CD4-positive, alpha-beta T cell (primary cell): Measurements from ENCODE around the gene REPS2. TPM values are rescaled to one million over a fixed set of nuclear protein-coding genes. Genes with fewer than 3 reads are reported as not detected.

Source experiments
- ATAC-seq: fragments of 200-7000 bp; cut with Tn5 transposase; one replicate; pipeline ENCODE4 v1.10.0; 2022; ENCODE audit warnings: mild to moderate bottlenecking; ENCODE audit not compliant: poor library complexity
- CTCF ChIA-PET: fragments of 350-600 bp; sonication (Branson Sonifier 250); formaldehyde crosslinking; loops from one replicate; lab custom pipeline; 2021; ENCODE audit warnings: antibody characterized with exemption, inconsistent platforms; lab: Charles Lee
- POLR2A ChIA-PET: fragments of 350-600 bp; sonication (Branson Sonifier 250); formaldehyde crosslinking; loops from one replicate; lab custom pipeline; 2021; ENCODE audit warnings: antibody characterized with exemption, inconsistent platforms; lab: Charles Lee
- DNase-seq, 14 experiments: peaks; one replicate each; pipeline ENCODE4 v3.0.0-alpha.2; 2013 to 2020; ENCODE audit warnings: mixed read lengths in 2 of 14
- H3K27ac ChIP-seq, 2 donors: one replicate each; pipeline versions ENCODE4 v1.5.1 to v1.7.0; 2013; ENCODE audit warnings: low read length in 2 of 2, low read depth in 1 of 2, mild to moderate bottlenecking in 1 of 2
- H3K27me3 ChIP-seq, 2 experiments: 1 replicate in 1 of 2; 2 replicates in 1 of 2; pipeline versions ENCODE4 v1.6.1 to v1.7.0; 2013; ENCODE audit warnings: low read length in 2 of 2, control low read depth in 1 of 2, mild to moderate bottlenecking in 1 of 2, moderate library complexity in 1 of 2; ENCODE audit not compliant: insufficient read depth in 2 of 2, control insufficient read depth in 1 of 2
- H3K36me3 ChIP-seq: one replicate; pipeline ENCODE4 v1.6.1; 2013; ENCODE audit warnings: low read length, control low read depth; ENCODE audit not compliant: insufficient read depth
- H3K4me1 ChIP-seq: one replicate; pipeline ENCODE4 v1.6.1; 2013; ENCODE audit warnings: low read length, control low read depth; ENCODE audit not compliant: insufficient read depth
- H3K4me3 ChIP-seq: one replicate; pipeline ENCODE4 v1.5.1; 2013; ENCODE audit warnings: mild to moderate bottlenecking, low read length, moderate library complexity
- H3K9me3 ChIP-seq, 2 experiments: 1 replicate in 1 of 2; 2 replicates in 1 of 2; pipeline versions ENCODE4 v1.6.1 to v1.7.0; 2013; ENCODE audit warnings: low read length in 2 of 2, mild to moderate bottlenecking in 2 of 2, control low read depth in 1 of 2, moderate library complexity in 1 of 2; ENCODE audit not compliant: control insufficient read depth in 1 of 2, insufficient read depth in 1 of 2
- H3K27ac Mint-ChIP-seq: one replicate; pipeline ENCODE4 v1.8.0; 2020; ENCODE audit warnings: mixed read lengths
- H3K27me3 Mint-ChIP-seq: one replicate; pipeline ENCODE4 v1.8.0; 2021; ENCODE audit warnings: mixed read lengths
- H3K36me3 Mint-ChIP-seq: one replicate; pipeline ENCODE4 v1.8.0; 2021; ENCODE audit warnings: low read depth, mixed read lengths
- H3K4me1 Mint-ChIP-seq: one replicate; pipeline ENCODE4 v1.8.0; 2021; ENCODE audit warnings: low read depth, mixed read lengths
- H3K4me3 Mint-ChIP-seq: one replicate; pipeline ENCODE4 v1.8.0; 2020; ENCODE audit warnings: mild to moderate bottlenecking, mixed read lengths
- H3K9me3 Mint-ChIP-seq: one replicate; pipeline ENCODE4 v1.8.0; 2020; ENCODE audit warnings: mixed read lengths
- CTCF ChIP-seq: fragments of 200-600 bp; IDR thresholded peaks from one replicate; pipeline ENCODE4 v1.8.0; 2022; ENCODE audit warnings: antibody characterized with exemption, mild to moderate bottlenecking
- intact Hi-C, 2 experiments: fragments of 100-400 bp; cut with DNase I in 1 of 2; cut with micrococcal nuclease in 1 of 2; formaldehyde crosslinking; loops; one replicate each; pipeline versions ENCODE4 v1.15.1 to v1.9.0; 2023 to 2025; cut with DNase I, micrococcal nuclease
- total RNA-seq, 174 experiments: library from RNA in 2 of 174; stranded (reverse) in 2 of 174; gene quantifications; one replicate each; pipeline ENCODE4 v1.2.3 and lab custom pipeline; 2021 to 2026

REPS2 gene
- total RNA-seq, 2 experiments from 2014 or later: 0.53 to 0.60 TPM

DNA sequence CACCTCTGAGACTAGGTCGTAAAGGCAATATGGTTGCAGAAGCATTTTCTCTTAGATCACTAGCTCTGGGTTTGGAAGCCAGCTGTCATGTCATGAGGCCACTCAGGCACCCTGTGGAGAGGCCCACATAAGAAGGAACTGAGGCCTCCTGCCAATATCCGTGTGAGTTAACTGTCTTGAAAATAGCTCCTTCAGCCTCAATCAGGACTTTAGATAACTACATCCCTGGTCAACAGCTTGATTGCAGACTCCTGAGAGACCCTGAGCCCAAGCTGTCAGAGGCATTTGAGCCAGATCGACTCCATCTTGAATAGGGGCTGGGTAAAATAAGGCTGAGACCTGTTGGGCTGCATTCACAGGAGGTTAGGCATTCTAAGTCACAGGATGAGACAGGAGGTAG lies 15.1 kb upstream of the REPS2 start:
- no peak for DNase-seq
- no peak overlapping the region for H3K27ac Mint-ChIP-seq
- Histone ChIP-seq H3K9me3 (no peaks in the 10 kb centered on the region), H3K27me3 (peaks cover 0 to 5% of the 10 kb centered on the region in 2 experiments), H3K36me3 (no peaks in the 10 kb centered on the region), H3K27ac (no peak overlapping the region), H3K4me3 (no peak overlapping the region), H3K4me1 (no peaks in the 10 kb centered on the region)
- ChIA-PET CTCF (no interaction called here), POLR2A (no interaction called here)
- ATAC-seq: no peak
- H3K4me1 Mint-ChIP-seq: no peaks in the 10 kb centered on the region
- H3K9me3 Mint-ChIP-seq: no peaks in the 10 kb centered on the region
- intact Hi-C loops: no loop called here
- no peak for TF ChIP-seq CTCF
- no peaks in the 10 kb centered on the region for H3K36me3 Mint-ChIP-seq
- peaks cover under 1% of the 10 kb centered on the region for H3K27me3 Mint-ChIP-seq
- H3K4me3 Mint-ChIP-seq: no peak overlapping the region

GRCh38 chrX:16931855-16932575 lies 14.4 kb upstream of the REPS2 start:
- H3K27me3 ChIP-seq: peaks cover 0 to 5% of the 10 kb centered on the region in 2 experiments
- no peak for TF ChIP-seq CTCF
- no peaks in the 10 kb centered on the region for H3K9me3 ChIP-seq
- Mint-ChIP-seq H3K9me3 (no peaks in the 10 kb centered on the region), H3K4me1 (no peaks in the 10 kb centered on the region), H3K36me3 (no peaks in the 10 kb centered on the region), H3K27ac (no peak overlapping the region), H3K4me3 (no peak overlapping the region), H3K27me3 (peaks cover 5% of the 10 kb centered on the region)
- intact Hi-C loops: no loop called here
- no peak for DNase-seq
- H3K4me1 ChIP-seq: no peaks in the 10 kb centered on the region
- ChIA-PET POLR2A (no interaction called here), CTCF (no interaction called here)
- no peak overlapping the region for H3K27ac ChIP-seq
- no peaks in the 10 kb centered on the region for H3K36me3 ChIP-seq
- H3K4me3 ChIP-seq: no peak overlapping the region
- ATAC-seq: no peak

DNA sequence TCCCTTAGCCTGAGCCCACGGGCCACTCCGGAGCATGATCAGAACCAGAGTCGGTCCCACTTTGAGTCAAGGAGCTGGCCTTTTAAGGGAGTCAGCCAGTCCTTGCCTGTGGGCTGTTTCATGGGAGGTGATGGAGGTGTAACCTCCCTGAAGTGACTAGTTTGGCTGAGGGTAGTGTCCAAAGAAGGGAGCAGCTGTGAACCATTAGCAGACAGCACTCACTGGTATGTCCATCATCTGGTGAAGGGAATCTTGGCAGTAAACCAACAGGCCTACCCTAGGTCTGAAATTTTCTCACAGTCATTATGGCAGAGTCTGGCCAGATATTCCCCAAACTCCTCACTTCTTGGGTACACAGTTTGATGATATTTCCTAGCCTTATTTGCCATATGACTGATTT lies 12.3 kb upstream of the REPS2 start:
- no peak for ATAC-seq
- H3K9me3 Mint-ChIP-seq: no peaks in the 10 kb centered on the region
- peaks cover 5% of the 10 kb centered on the region for H3K27me3 Mint-ChIP-seq
- Histone ChIP-seq H3K27ac (no peak overlapping the region), H3K27me3 (peaks cover 0 to 5% of the 10 kb centered on the region in 2 experiments), H3K4me3 (no peak overlapping the region), H3K36me3 (no peaks in the 10 kb centered on the region), H3K9me3 (peaks cover 0 to 4% of the 10 kb centered on the region in 2 experiments), H3K4me1 (no peaks in the 10 kb centered on the region)
- H3K4me3 Mint-ChIP-seq: no peak overlapping the region
- H3K4me1 Mint-ChIP-seq: no peaks in the 10 kb centered on the region
- intact Hi-C loops: no loop called here
- CTCF ChIA-PET: no interaction called here
- no peak for TF ChIP-seq CTCF
- H3K27ac Mint-ChIP-seq: no peak overlapping the region
- no peaks in the 10 kb centered on the region for H3K36me3 Mint-ChIP-seq
- POLR2A ChIA-PET: no interaction called here
- no peak for DNase-seq
